ENCODE data around the gene DYNC1I1. TPM values are rescaled to one million over a fixed set of nuclear protein-coding genes. Genes with fewer than 3 reads are reported as not detected.

DYNC1I1 gene
- total RNA-seq, 1 donor from 2014 or later: 0.79 TPM

- Histone ChIP-seq H3K4me3 (no peak overlapping the region), H3K4me2 (peak overlapping the region; percentile 70), H4K20me1 (ENCODE audit: low read depth) (peaks cover 11% of the 10 kb centered on the region), H3K9me3 (ENCODE audit: low read depth) (no peaks in the 10 kb centered on the region), H3F3A (ENCODE audit: low read depth) (peaks cover 24% of the 10 kb centered on the region), H3K27ac (peak overlapping the region; percentile 43), H3K79me2 (ENCODE audit: low read depth) (no peaks in the 10 kb centered on the region), H2AFZ (replicated peaks) (no peak overlapping the region), H3K27me3 (no peaks in the 10 kb centered on the region), H3K9ac (no peak overlapping the region), H3K36me3 (peaks cover 4% of the 10 kb centered on the region), H3K4me1 (peaks cover 46% of the 10 kb centered on the region)
- Mint-ChIP-seq H3K9me3 (no peaks in the 10 kb centered on the region), H3K4me3 (no peak overlapping the region), H3K4me1 (peaks cover 2% of the 10 kb centered on the region), H3K27ac (no peak overlapping the region), H3K36me3 (peaks cover 37% of the 10 kb centered on the region), H3K27me3 (ENCODE audit: insufficient read depth, low read depth) (no peaks in the 10 kb centered on the region)
- DNase-seq (ENCODE audit: low spot score): no peak
- no peak for TF ChIP-seq EZH2phosphoT487 (IDR thresholded peaks at IDR 0.05)
- no peak for TF ChIP-seq EZH2 (IDR thresholded peaks at IDR 0.05)
- TF ChIP-seq, protein P1, sequence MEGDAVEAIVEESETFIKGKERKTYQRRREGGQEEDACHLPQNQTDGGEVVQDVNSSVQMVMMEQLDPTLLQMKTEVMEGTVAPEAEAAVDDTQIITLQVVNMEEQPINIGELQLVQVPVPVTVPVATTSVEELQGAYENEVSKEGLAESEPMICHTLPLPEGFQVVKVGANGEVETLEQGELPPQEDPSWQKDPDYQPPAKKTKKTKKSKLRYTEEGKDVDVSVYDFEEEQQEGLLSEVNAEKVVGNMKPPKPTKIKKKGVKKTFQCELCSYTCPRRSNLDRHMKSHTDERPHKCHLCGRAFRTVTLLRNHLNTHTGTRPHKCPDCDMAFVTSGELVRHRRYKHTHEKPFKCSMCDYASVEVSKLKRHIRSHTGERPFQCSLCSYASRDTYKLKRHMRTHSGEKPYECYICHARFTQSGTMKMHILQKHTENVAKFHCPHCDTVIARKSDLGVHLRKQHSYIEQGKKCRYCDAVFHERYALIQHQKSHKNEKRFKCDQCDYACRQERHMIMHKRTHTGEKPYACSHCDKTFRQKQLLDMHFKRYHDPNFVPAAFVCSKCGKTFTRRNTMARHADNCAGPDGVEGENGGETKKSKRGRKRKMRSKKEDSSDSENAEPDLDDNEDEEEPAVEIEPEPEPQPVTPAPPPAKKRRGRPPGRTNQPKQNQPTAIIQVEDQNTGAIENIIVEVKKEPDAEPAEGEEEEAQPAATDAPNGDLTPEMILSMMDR (IDR thresholded peaks at IDR 0.05): no peak
Observed at GRCh38 chr7:96144260-96144526, 371.8 kb downstream of the DYNC1I1 start.

Other genes starting within 250 kb of the DYNC1I1 start
- gene PDK4, start 176.0 kb upstream of the DYNC1I1 start, total RNA-seq (ENCODE audit: low replicate concordance): not detected in 2 replicates